GM18519 (cell line): ENCODE measurements around the gene LDLRAD1.
A peak's percentile ranks its signal among the peaks of the same experiment; 100 is the strongest.
"Not testable (repeated sequence)": the region's sequence is repeated elsewhere in the genome, so short reads cannot be mapped to it uniquely, and the experiment has no call there.

ENCODE experiments used
- ATAC-seq: cut with Tn5 transposase; IDR thresholded peaks from one replicate; pipeline ENCODE4 v1.9.1; 2021; ENCODE audit warnings: mild to moderate bottlenecking, moderate library complexity; ENCODE audit not compliant: unreplicated experiment, low FRiP score

LDLRAD1 gene

DNA sequence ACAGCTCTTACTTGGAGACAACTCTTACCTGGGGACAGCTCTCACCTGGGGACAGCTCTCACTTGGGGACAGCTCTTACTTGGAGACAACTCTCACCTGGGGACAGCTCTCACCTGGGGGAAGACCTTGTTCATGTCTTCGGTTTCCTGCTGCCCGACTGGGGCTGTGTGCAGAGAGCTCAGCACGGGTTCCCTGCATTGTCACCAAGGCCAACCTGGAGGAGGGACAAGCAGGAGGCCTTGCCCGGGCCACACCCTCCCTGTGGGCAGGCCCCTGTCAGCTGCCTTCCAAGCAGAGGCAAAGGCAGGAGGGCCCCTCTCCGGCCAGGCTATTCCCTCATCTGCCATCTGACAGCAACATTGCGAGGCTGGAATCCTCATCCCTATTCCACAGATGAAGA, at the start of gene LDLRAD1:
LDLRAD1 (minus strand) TSS at position 208 of the 400 bp plus-strand sequence; CDS start at position 134, 74 bp downstream.
- ATAC-seq, result no peak

GRCh38 chr1:54064299-54064698, 46.3 kb upstream of the LDLRAD1 start:
- ATAC-seq, result no peak

DNA sequence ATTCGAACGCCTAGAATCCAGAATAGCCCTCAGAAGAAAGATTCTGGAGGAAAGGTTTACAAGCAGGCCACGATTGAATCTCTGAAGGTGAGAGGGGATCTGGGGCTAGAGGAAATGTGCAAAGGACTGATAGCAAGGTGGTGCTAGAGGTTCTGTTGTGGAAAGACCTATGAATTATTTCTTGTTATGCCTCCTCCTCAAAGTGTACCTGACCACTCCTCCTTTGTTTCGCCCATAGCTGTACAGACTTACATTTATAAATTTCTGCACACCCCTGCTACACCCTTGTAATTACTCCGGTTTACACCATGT, 36.4 kb upstream of the LDLRAD1 start:
- no peak for ATAC-seq

DNA sequence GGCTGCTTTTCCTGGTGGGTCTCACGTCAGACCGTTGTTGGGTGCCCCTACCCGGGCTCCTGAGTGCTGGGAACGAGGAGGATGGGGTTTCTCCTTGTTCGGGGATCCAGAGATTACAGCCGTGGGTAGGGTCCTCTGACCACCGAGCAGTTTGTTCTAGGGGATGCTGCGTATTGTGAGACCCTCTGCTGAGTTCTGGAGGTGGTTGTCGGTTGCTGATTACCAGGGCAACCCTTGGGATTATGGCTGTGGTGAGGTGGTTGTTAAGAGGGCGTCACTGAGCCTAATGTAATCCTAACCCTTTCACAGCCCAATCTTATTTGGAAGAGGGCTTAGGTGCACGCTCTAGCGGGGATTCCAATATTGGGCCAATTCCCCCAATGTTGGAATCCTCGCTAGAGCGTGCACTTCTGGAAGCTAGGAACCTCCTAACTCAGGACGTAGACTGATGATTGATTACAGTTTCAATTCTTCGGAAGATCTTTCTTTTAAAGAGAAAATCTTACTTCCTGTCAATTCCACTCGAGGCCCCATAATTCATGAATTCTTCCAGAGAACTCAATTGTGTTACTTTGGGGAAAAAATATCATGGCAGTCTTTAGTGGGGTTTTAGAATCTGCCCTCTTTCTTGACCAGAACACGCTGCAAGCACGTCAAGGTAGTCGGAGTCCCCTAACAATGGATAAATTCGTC, 35.9 kb upstream of the LDLRAD1 start:
- ATAC-seq, result no peak

DNA sequence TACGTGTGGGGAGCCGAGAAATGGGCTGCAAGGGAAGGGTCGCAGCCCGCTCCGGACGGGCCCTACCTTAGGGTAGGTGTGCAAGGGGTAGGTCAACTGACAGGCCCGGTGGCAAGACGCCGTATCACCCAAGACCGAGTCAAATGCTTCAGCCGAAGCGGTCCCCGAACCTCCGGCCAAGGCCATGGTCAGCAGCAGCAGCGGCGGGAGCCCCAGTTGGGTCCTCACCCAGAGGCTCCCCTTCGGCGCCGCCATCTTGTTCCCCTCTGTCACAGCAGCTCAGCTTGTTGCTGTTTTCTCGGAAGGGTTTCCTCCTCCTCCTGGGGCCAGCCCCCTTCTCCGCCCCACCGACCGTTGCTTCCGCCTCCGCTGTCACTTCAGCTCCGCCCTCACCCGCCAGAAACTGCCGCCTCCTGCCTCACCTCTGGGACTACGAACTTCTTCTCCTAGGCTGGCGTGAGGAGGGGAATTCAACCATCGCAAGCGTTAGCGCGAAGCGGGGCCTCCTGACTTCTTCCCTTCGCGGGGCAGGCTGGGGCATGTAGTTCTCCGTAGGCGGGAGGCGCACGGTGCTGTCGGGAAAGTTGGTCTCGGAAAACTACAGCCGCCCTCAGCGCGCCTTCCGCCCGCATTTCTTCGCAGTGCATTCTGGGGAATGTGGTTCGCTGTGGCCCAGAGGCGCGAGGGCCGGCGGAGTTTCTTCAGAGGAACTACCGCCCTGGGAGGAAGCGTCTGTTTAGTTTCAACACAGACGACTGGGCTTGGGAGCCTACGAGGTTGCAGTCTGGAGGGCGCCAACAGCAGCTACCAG, 35.2 kb upstream of the LDLRAD1 start, which contains the start of the genes TCEANC2 and TMEM59:
TCEANC2 (plus strand) TSS at position 675 of the 811 bp plus-strand sequence. CDS start 815 bp downstream, outside the sequence.
TMEM59 (minus strand) TSS at position 271 of the 811 bp plus-strand sequence; CDS start at position 255, 16 bp downstream.
- peak; percentile 92 for ATAC-seq

- ATAC-seq, result no peak
Measured at GRCh38 chr1:54052431-54052933, 34.5 kb upstream of the LDLRAD1 start.

GRCh38 chr1:54051933-54052430, 34.0 kb upstream of the LDLRAD1 start:
- ATAC-seq, result no peak

DNA sequence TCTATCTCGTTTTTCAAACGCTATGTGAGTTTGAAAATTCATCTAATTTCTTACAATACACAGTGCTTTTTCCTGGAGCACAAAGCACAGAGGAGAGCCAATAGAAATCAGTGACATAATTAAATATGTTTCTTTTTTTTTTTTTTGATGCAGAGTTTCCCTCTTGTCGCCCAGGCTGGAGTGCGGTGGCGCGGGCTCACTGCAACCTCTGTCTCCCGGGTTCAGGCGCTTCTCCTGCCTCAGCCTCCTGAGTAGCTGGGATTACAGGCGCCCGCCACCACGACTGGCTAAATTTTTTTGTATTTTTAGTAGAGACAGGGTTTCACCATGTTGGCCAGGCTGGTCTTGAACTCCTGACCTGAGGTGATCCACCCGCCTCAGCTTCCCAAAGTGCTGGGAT, 32.4 kb upstream of the LDLRAD1 start:
- not testable (repeated sequence) for ATAC-seq

DNA sequence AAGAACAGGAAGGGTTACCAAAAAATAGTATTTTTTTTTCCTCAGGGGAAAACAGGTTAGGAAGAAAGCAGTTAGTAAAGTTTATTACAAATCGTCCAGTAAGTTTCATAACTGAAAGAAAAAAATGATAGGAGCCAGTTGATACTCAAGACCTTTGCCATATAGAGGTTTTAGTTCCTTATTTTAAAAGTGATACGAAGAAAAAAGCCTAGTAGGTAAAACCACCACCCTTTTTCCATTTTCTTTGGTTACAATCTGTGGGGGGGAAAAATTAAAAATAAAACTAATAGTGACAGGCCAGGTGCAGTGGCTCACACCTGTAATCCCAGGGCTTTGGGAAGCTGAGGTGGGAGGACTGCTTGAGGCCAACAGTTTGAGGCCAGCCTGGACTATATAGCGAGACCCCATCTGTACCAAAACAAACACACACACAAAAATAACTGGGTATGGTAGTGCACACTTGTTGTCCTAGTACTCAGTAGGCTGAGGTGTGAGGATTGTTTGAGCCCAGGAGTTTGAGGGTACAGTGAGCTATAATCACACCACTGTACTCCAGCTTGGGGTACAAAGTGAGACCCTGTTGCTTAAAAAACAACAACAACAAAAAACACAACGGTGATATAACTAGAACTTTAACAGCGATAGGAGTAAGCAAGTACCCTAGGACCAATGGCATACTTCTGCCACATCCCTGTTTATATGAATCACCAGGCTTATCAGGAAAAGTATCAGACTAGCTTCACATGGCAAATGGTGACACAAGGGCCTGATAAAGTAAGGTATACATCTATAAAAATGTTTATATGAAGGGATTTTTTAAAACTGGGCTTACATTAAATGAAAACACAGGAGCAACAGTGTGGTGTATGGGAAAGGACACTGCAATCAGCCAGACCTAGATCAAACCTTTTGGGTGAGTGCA, 29.7 kb upstream of the LDLRAD1 start:
- no peak for ATAC-seq

- no peak for ATAC-seq
Measured at GRCh38 chr1:54046671-54047383, 28.8 kb upstream of the LDLRAD1 start.

DNA sequence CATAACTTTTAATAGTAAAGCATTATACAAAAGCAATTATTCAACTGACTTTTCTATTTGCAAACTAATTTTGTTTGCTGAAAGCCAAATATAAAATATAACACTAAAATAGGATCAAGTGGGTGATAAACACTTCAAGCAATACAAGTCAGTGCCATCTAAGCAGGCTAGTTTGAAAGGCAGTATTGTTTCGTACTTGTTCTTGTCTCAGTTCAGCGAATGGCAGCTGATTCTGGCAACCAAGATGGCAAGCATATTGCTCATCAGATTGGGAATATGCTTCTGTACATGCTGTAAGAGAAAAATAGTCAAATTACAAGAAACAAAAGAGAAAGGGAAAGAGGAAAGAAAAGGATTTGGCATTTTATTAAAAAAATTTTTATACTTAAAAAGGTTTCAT, 27.5 kb upstream of the LDLRAD1 start:
- ATAC-seq, result no peak

DNA sequence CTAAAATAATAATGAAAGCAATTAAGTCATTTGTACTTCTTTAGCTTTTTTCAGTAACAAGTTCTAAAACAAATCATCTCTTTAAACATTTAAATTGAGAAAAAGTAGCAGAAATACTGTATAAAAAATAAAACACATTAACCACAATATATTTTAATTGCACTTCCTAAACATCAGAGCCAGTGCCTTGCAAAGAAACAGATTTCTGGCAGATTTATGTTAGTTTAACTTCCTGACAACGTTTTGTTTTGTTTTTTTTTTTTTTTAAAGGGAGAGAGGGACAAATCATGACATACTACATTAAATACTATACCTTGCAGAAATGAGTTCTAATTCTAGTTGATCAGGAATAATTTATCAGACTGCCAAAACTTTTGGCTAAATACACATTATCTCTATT, 23.8 kb upstream of the LDLRAD1 start:
- no peak for ATAC-seq

DNA sequence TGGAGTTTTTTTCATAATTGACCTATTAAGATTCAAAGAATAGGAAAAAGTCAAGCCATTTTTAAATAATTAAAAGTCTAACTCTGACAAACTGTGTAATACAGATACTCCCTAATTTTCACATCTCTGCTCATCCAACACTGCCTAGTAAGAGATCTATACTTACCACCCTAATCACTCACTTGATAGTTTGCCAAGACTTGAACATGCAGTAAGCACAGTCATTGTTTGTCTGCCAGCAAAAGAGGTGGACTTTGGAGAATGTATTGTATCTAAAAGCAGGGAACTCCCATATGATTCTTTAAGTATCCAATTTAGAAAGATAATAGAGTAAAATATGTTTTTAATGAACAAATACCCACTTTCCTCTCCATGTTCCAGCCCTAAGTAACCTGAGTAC, 19.5 kb upstream of the LDLRAD1 start:
- ATAC-seq, result no peak

DNA sequence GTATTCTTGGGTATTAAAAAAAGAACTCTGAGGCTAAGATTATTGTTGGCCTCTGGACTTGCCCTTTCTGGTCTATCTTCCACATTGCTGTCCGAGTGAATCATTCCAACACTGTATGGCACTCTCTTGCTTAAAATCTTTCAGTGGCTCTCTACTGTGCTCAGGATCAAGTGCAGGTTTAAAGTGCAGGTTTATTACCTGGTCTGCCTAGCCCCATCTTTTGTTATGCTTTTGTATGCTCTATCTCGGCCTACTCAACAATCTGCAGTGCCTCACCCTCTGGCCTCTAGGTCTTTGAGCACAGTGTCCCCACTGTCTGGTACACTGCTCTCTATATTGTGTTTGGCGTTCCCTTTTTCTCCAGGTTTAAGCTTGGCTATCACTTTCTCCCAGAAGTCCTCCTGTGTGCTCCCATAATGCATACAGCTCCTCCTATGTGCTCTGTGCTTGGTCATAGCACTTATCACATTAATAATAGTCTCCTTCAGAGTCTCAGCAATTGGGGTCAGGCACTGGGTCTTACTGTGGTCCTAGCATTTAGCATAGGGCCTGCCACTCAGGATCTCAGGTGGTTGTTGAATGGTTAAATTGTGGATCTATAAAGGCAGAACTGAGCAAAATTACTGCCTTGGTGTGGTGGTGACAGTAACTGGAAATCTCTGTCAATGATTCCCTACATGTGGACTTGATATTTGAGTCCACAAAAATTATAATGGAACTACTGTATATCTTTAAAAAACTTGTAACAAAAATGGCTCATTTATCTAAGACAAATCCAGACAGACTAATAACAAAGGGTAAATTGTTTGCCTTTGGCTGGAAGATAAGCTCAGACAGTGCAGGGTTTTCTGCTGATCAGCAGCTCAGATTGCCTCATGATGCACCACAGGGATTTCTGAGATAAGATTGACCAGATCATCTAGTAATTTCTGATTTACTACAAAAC, 10.6 kb upstream of the LDLRAD1 start:
- no peak for ATAC-seq

- ATAC-seq, result no peak
Measured at GRCh38 chr1:54027848-54028247, 9.9 kb upstream of the LDLRAD1 start.

DNA sequence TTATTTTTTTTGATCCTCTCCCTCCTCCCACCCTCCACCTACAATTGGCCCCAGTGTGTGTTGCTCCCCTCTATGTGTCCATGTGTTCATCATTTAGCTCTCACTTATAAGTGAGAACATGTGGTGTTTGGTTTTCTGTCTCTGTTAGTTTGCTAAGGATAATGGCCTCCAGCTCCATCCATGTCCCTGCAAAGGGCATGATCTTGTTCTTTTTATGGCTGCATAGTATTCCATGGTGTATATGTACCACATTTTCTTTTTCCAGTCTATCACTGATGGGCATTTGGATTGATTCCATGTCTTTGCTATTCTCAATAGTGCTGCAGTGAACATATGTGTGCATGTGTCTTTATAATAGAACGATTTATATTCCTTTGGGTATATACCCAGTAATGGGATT, 6.8 kb upstream of the LDLRAD1 start:
- not testable (repeated sequence) for ATAC-seq

DNA sequence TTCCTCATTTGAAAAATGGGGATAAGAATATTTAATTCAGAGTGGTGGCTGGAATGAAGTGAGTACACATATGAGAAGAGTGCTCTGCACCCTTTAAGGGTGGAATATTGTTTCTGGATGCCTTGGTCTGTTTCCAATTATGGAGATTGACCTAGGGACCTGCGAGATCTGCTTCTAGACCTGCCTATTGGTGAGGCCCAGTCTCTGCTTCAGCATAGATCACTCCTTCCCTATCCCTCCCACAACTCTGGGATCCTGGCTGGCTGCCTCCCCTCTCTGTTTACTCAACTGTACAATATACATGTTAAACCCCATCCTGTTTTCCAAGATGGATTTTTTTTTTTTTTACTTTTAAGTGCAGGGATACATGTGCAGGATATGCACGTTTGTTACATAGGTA, 6.4 kb upstream of the LDLRAD1 start:
- no peak for ATAC-seq

GRCh38 chr1:54019562-54020176, 1.7 kb upstream of the LDLRAD1 start:
- ATAC-seq, result not testable (repeated sequence)
